GM21526 (cell line): Measurements from ENCODE around the gene APOL4.
"Not testable (repeated sequence)": the region's sequence is repeated elsewhere in the genome, so short reads cannot be mapped to it uniquely, and the experiment has no call there.

Source experiments
- ATAC-seq: cut with Tn5 transposase; IDR thresholded peaks from one replicate; pipeline ENCODE4 v1.9.1; 2021; ENCODE audit warnings: moderate library complexity; ENCODE audit not compliant: unreplicated experiment, low FRiP score

Gene APOL4

DNA sequence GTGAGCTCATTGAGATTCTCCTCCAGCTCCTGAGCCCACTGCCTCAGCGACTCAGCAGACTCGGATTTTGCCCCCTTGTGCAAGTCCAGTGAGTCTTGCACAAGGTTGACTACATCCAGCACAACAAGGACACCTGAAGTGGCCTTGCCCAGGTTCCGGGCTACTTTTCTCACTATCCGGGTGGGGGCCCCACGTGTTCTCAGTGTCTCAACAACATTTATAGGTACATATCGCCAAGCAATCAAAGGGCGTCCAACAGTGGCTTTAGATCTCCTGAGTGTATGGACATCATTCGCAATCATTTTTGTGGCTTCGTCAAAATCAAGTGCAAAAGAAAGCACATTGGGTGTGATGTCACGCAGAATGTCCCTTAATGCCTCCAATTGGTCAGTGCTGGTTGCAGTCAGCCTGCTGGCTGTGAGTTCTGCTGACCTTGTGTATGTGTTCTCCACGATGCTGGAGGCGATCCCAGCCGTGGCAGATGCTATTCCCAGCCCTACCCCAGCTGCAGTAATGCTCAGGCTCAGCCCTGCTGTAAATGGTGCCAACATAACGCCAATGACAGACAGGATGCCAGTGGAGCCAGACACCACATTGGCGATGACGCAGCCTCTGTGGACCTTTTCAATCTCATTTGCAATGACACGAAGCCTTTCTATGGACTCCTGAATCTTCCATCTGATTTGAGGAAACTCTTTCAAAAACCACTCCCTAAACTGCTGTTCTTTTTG, 10.3 kb downstream of the APOL4 start:
- no peak for ATAC-seq

DNA sequence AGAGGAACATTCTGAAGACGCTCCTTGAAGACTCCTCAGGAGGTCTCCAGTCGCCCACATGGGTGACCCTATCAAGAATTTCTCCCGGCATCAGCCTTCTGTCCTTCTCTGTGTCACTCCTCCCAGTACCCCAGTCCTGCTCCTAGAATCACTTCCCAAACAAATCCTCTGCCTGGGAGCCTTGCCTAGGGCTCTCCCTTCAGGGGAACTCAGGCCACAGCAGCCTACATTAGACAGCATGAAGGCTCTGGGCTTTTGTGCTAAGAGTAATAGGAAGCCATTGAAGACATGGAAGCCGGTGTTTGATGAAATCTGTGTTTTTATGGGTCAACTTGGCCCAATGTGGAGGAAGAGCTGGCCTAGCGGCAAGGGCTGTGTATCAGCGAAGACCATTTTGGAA, 13.7 kb downstream of the APOL4 start:
- not testable (repeated sequence) for ATAC-seq

DNA sequence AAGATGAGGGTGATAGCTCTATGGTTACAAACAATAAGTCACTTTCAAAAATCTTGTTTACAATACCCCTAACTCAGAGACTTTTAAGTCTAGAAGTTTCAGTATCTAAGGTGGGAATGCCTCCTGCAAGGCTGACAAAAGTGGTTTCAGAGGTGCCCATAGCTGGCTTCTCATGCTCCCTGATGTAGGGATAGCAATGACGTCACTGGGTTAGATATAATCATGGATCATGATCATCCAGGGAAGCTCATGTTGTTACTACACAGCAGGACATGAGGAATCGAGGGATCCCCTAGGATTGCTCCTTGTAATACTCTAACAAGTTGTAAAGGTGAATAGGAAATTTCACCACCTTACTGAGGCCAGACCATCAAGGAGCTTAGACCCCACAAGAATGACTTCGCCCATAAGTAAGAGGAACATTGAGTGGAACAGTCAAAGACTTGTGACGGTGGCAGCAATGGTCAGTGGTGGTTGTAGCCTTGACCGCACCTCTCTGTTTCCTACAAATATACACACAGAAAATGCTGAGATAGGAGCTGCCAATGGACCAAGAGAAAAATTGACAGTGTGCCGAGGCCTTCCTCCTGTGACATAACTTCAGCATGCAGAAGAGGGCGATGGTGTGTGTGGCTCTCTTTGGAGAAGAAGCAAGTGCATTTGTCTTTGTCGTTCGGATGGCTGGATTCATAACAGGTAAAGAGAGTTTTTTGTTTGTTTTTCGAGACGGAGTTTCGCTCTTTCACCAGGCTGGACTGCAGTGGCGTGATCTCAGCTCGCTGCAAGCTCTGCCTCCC, 15.6 kb downstream of the APOL4 start:
- ATAC-seq = no peak

DNA sequence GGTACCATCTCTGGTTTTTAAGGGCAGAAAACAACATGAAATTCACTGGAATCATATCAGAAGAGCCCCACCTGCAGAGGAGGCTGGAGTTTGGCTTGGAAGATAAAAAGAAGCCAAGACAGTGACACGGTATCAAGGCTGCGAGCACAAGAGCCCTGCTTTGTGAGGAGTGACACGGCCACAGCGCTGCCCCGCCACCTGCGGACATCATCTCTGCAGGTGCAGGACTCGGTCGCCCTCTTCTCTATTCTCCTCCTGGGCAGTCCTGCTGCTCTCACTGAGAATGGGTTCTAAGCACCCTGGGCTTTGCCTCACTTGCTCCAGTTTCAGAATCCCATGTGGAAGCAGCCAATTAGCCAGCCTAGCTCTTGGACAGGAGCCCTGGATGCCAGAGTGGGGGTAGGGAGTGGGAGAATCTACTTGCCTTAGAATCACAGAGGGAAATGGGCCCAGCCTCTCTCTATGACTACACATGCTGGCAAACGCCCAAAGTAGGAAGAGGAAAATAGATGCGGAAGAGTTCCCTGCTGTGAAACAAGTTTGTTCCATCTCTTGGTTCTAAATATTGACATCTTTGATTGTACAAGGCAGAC, 17.1 kb downstream of the APOL4 start:
- no peak for ATAC-seq

DNA sequence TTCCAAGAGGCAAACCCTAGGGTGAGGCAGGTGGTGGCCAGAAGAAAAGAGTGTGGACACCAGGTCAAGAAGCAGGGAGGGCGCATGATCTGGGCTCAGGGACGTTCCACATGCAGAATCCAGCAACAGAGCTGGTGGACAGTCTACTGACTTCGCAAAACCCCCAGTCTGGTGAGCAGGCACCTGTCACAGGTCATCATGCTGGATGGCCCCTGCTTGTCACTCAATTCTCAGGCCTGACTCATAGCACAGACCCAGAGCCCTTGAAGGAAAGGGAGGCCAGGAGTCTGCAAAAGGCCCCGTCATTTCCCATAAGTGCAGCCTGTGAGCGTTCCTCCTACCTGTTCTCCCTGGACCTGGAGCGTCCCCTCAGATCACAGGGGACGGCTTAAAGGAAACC, 18.2 kb downstream of the APOL4 start:
- ATAC-seq = no peak

DNA sequence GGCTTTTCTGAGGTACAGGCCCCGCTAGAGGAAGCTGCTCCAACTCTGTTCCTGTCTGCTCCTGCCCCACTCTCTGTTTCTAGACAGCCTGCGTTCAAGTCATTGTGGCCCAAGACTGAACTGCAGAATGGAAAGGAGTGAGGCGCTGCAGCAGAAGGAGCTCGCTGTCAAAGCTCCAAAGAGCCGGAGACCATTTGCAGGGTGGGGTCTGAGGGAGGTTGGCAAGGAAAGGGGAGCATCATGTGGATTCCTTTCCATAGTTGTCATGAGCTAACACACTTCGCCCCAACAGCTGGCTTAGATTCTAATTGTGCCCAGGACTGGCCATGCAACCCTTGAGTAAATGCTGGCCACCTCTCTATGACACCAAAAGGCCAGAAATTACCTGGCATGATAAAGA, 18.8 kb downstream of the APOL4 start:
- no peak for ATAC-seq

DNA sequence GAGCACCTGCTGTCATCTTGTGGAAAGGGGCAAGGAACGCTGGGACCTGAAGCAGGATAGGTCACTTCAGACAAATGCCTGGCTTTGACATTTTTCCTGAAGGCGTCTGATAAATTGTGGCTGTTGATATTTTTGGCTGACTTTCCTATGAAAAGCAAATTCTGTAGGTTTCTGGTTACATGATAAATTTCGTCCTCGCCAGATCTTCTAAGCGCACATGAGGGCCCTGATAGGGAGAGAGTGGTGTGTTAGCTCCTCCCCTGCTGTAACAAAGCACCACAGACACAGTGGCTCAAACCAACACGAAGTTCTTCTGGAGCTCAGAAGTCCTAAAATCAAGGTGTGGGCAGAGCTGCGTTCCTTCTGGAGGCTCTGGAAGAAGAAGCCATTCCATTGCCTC, 19.6 kb downstream of the APOL4 start:
- ATAC-seq = no peak

DNA sequence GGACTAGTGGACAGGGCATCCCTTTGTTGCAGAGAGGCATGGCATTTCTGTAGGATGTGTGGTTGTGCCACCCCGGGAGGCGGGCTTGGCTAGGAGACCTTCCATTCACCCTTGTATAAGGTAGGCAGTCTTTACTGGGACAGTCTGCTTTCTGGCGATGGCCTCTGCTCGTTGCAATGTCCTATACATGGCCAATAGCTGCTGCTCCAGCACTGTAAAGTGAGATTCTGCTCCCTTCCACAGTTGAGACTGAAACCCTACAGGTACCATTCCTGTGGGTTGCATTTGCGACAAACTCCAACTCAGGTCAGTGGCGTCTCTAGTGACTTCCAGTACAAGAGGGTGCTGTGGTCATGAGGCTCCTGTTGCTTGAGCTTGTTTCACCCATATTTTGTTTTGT, 20.7 kb downstream of the APOL4 start:
- no peak for ATAC-seq

DNA sequence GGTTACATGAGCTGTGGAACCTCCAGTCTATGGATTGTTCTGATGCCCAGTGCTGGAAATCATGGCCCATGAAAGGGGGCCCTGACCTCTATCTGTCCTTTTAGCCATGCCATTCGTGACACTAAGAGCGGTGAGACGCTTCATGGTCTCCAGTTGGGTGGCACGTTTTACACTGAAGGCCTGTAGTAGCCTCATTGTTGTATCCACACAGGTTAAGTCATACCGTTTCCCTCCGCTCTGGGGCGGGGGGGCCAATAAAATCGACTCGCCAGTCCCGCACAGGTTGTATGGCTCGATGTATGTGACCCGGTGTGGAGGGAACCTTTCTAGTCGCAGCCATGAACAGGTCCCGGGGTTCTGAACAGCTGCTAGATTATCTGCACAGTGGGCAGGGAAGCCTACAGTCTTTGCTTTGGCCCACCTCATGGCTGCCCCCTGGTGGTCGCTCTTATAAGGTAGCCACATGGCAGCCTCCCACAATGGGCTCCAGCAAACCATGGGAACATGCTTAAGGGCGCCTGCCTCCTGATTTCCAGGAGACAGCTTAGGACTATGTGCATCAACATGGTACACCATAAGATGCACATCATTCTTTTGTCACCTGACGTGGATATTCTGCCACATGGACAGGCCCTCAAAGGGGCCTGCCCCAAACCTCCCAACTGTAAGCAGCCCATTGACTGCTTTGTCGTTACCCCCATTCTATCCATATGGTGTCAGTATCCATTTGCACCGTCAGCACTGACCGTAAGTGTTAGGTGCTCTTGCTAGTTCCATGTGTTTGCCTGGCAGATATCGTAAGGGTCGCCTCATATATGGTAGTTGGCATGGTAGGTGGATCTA, 21.4 kb downstream of the APOL4 start:
- ATAC-seq = no peak

DNA sequence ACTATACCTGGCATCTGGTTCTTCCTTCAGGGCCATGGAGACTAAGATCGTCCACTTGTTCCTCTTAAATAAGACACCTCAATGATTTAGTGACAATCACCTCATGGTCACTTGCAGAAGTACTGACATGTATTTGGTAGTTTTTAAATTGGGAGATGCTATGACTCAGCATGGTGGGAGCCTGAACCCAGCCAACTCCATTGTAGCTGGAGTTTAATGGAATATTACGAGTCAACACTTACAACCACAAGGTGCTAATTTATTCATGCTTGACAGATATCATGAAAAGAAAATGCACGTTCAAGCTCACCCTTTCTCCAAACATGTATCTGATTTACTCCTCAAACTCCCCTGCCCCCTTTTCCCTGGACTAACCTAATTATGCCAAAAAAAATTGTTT, 24.4 kb downstream of the APOL4 start:
- no peak for ATAC-seq

DNA sequence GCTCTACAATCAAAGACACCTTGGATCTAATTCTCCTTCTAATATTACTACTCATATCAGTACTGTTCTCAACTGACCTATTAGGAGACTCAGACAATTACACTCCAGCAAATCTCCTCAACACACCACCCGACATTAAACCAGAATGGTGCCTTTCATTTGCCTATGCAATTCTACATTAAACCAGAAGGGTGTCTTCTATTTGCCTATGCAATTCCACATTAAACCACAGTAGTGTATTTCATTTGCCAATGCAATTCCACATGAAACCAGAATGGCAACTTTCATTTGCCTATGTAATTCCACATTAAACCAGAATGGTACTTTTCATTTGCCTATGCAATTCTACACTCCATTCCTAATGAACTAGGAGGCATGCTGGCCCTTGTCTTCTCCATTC, 25.7 kb downstream of the APOL4 start:
- no peak for ATAC-seq

DNA sequence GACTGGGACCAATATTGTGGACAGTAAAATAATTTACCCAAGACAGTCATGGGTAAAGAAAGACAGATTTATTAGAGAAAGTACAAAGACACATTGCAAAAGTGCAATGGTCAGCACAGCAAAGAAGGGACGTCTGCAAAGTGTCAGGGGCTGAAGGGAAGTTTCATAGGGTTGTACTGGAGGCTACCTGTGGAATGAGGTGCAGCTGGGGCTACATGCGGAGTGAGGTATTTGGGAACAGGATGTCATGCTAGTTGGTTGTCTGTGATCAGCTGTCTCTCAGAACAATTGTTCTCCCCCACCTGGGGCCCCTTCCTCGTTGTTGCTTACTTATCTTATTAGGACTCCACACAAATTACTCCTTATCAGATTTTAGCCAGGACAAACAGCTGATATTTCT, 29.7 kb downstream of the APOL4 start:
- ATAC-seq = no peak

DNA sequence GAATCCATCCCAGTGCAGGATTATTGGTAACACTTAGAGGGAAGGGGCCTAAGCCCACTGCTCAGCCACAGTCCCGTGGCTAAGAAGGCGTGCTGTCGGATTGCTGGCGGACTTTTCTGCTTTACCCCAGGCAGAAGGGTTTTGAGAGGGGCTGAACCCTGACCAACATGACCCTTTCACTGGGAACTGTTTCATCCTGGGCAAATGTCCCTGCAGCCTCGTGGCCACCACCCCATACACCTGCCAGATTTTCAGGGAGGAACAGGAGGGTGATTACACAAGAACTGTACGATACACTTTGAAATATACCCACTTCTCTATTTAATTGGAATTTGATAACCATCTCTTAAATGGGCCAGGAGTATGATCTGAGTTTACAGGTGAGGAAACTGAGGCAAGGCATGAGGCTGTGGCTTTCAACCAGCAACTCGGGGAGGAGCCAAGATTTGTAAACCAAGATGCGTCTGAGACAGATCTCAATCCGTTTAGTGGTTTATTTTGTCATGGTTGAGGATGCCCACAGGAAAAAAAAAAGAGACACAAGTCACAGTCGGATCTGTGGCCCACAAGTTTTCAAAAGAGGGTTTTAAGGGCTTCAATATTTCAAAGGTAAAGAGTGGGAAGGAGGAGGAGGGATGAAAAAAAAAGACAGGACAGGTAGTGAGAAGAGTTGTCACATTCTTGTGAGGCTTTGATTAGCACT, 34.9 kb downstream of the APOL4 start:
- ATAC-seq = no peak

DNA sequence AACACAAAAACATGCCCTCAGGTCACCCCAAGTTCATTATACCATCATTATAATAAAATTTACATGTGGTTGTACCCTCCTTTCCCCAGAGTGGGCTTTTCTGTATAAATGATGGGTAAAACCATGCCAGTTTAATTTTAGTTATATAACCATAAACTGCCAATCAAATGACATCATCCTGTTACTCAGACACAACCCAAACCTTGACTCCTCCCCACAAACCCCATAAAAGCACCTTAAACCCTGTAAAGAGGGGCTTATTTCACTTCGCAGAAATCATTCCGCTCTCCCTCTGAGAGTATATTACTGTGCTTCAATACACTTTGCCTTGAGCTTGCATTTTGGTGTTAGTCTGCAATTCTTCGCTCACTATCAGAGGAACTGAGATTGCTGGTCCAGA, 35.5 kb downstream of the APOL4 start:
- ATAC-seq = no peak

DNA sequence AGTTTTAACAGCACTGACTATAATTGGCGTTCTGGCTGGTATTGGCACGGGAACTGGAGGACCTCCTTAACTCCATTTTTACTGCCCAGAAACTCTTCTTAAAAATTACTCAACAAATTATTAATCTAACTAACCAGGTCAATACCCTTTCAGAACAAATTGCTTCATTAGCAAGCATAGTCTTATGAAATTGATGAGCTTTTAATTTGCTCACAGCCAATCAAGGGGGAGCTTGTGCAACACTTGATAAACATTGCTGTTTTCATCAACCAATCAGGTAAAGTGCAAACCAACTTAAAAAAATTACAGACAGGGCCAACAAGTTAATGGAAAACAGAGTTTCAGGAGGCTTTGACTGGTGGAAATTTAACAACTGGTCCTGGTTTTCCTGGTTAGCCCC, 36.5 kb downstream of the APOL4 start:
- ATAC-seq = no peak

DNA sequence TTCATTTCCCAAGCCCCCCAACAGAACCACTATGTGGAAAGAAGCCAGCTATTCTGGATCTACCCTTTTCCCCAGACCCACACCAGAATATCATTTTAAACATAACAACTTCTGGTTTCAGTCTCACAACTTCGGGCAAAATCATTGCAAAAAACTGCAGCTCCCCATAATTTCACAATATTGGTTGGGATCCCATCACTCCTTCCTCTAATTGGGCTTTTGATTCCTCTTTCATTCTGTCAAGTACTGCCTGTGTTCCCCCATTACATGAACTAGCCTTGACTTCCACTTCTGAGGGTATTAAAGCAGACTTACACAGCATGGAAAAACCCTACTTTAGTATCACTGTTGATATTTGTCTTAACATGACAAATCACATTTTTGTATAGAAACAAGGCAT, 37.0 kb downstream of the APOL4 start:
- ATAC-seq = no peak

DNA sequence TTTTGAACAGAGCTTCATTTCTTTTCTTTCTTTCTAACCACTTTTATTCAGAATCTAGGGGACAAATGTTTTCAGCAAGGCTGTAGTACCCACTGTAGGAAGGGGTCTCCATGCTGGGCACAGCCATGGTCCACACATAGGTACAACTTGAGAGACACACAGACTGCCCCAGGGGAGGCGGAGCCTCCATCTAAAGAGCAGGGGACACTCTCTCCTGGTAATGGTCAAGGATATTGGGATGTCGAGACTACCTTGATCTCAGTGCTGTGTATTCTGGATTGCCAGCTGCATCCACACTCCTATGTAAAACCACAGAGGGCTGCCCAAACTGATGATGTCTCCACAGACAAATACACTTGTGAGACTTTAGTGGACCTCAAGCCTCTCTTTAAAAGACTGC, 38.1 kb downstream of the APOL4 start:
- ATAC-seq = no peak

DNA sequence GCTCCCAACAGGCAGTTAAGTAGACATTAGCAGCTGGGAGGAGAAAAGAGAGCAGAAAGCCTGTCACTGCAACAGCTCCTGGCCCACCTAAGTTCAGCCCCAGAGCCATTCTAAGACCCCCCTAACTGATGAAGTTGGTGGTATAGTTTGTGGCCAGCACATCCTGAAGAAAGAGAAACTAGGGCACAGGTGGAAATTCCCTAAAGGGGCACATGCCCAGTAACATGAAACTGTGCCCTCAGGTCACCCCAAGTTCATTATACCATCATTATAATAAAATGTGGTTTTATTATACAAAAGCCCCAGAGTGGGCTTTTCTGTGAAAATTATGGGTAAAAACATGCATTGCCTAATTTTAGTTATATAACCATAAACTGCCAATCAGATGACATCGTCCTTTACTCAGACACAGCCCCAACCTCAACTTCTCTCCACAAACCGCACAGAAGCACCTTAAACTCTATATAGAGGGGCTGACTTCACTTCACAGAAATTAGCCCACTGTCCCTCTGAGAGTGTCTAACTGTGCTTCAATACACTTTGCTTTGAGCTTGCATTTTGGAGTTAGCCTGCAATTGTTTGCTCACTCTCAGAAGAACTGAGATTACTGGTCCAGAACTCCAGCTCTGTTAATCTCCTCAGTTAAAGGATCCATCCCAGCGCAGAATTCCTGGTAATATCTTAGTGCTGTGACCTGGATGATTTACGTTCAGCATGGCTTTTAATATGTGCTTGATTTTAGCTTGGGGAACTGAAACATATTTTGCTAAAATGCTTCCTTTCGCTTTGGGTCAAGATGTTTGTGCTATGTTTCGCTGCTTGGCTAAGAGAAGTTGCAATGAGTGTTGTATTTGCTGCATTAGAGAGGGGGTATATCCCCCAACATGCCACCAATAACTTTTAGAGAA, 39.2 kb downstream of the APOL4 start:
- ATAC-seq = no peak

DNA sequence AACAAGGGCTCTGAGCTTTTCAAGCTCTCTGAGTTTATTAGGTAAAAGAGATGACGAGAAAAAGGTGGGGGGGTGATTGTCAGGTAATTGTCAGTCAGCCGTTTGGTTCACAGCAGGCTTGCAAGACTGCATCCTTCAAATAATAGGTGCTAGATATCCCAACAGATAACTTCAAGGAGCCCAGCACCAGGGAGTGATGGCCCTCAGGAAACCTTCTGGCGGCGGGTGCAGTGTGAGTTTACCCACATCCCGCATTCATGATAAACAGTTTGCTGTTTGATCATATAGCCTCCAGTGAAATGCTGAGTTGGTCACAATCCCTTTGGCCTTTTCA, 39.8 kb downstream of the APOL4 start:
- not testable (repeated sequence) for ATAC-seq
